ENCODE data around the gene HSF4. TPM values are rescaled to one million over a fixed set of nuclear protein-coding genes. Genes with fewer than 3 reads are reported as not detected.

Gene HSF4
- total RNA-seq, 3 donors from 2014 or later (not counting 1 experiment from before 2014, with no cell fraction given) = 6.9 to 8.3 (median 7.3) TPM

- 99% methylated on average over 2 of the region's 2 CpGs for WGBS (ENCODE audit: insufficient coverage)
- Mint-ChIP-seq H3K4me1 (peaks cover 13 to 27% of the 10 kb centered on the region in 2 donors), H3K27ac (no peak overlapping the region), H3K36me3 (no peaks in the 10 kb centered on the region), H3K27me3 (ENCODE audit: low read depth in 2 of 2) (peaks cover 0 to 8% of the 10 kb centered on the region in 2 donors), H3K4me3 (no peak overlapping the region), H3K9me3 (no peaks in the 10 kb centered on the region)
- Histone ChIP-seq H3K36me3 (ENCODE audit: control insufficient read depth, insufficient read depth, low read length) (no peaks in the 10 kb centered on the region), H3K4me3 (ENCODE audit: low read length) (no peak overlapping the region), H3K27me3 (ENCODE audit: control insufficient read depth, insufficient read depth, low read length) (peaks cover 1% of the 10 kb centered on the region), H3K27ac (ENCODE audit: low read length) (no peak overlapping the region), H3K9me3 (ENCODE audit: control insufficient read depth, insufficient read depth, low read length) (no peaks in the 10 kb centered on the region), H3K4me1 (ENCODE audit: control insufficient read depth, insufficient read depth, low read length) (peaks cover 37% of the 10 kb centered on the region)
- intact Hi-C loops (cut with micrococcal nuclease) = no loop called here
- ATAC-seq (no peak), DNase-seq (no peak)
- TF ChIP-seq CTCF (IDR thresholded peaks at IDR 0.05) = no peak
These were observed 16.8 kb downstream of the HSF4 start for GRCh38 chr16:67181346-67181745.

GRCh38 chr16:67182288-67182687 lies 17.7 kb downstream of the HSF4 start:
- WGBS (ENCODE audit: insufficient coverage) = 83% methylated on average over 2 of the region's 2 CpGs
- TF ChIP-seq CTCF (IDR thresholded peaks at IDR 0.05) = no peak
- no peaks in the 10 kb centered on the region for H3K9me3 ChIP-seq (ENCODE audit: control insufficient read depth, insufficient read depth, low read length)
- H3K27ac ChIP-seq (ENCODE audit: low read length) = no peak overlapping the region
- ATAC-seq (no peak), DNase-seq (no peak)
- H3K4me1 ChIP-seq (ENCODE audit: control insufficient read depth, insufficient read depth, low read length) = peaks cover 37% of the 10 kb centered on the region
- peaks cover 0 to 8% of the 10 kb centered on the region in 2 donors for H3K27me3 Mint-ChIP-seq (ENCODE audit: low read depth in 2 of 2)
- H3K4me1 Mint-ChIP-seq = peaks cover 13 to 26% of the 10 kb centered on the region in 2 donors
- no peaks in the 10 kb centered on the region for H3K36me3 ChIP-seq (ENCODE audit: control insufficient read depth, insufficient read depth, low read length)
- no peak overlapping the region for H3K4me3 ChIP-seq (ENCODE audit: low read length)
- H3K27me3 ChIP-seq (ENCODE audit: control insufficient read depth, insufficient read depth, low read length) = peaks cover 2% of the 10 kb centered on the region
- H3K36me3 Mint-ChIP-seq = no peaks in the 10 kb centered on the region
- no peak overlapping the region for H3K27ac Mint-ChIP-seq
- H3K4me3 Mint-ChIP-seq = no peak overlapping the region
- H3K9me3 Mint-ChIP-seq = no peaks in the 10 kb centered on the region
- intact Hi-C loops (cut with micrococcal nuclease) = loop anchor here (2.0 kb wide), 1 partner anchor 65 kb away; the partner anchor contains the start of gene FHOD1

- no peaks in the 10 kb centered on the region for H3K9me3 ChIP-seq (ENCODE audit: control insufficient read depth, insufficient read depth, low read length)
- peaks cover 29% of the 10 kb centered on the region for H3K4me1 ChIP-seq (ENCODE audit: control insufficient read depth, insufficient read depth, low read length)
- H3K4me3 ChIP-seq (ENCODE audit: low read length) = peak overlapping the region; percentile 63
- no peak overlapping the region for H3K4me3 Mint-ChIP-seq
- H3K27me3 ChIP-seq (ENCODE audit: control insufficient read depth, insufficient read depth, low read length) = peaks cover 2% of the 10 kb centered on the region
- H3K36me3 Mint-ChIP-seq = no peaks in the 10 kb centered on the region
- no peak for TF ChIP-seq CTCF (IDR thresholded peaks at IDR 0.05)
- H3K27ac ChIP-seq (ENCODE audit: low read length) = peak overlapping the region; percentile 79
- no peak for ATAC-seq
- intact Hi-C loops (cut with micrococcal nuclease) = loop anchor here (1.0 to 2.0 kb wide), 3 partner anchors 9 to 64 kb away; partner anchors contain the start of genes E2F4, FBXL8, FHOD1 and TRADD
- H3K9me3 Mint-ChIP-seq = no peaks in the 10 kb centered on the region
- H3K36me3 ChIP-seq (ENCODE audit: control insufficient read depth, insufficient read depth, low read length) = no peaks in the 10 kb centered on the region
- 15% methylated on average over 9 of the region's 11 CpGs for WGBS (ENCODE audit: insufficient coverage)
- peaks cover 8 to 19% of the 10 kb centered on the region in 2 donors for H3K4me1 Mint-ChIP-seq
- DNase-seq = no peak
- H3K27ac Mint-ChIP-seq = no peak overlapping the region
- H3K27me3 Mint-ChIP-seq (ENCODE audit: low read depth in 2 of 2) = peaks cover 0 to 8% of the 10 kb centered on the region in 2 donors
These were observed 18.7 kb downstream of the HSF4 start for GRCh38 chr16:67183284-67183626.

All from natural killer cell (primary cell).